ENCODE measurements around the gene EHBP1L1.

The EHBP1L1 gene

GRCh38 chr11:65621460-65621859 lies 45.6 kb downstream of the EHBP1L1 start:
- no peak overlapping the region for H3K4me3 ChIP-seq (ENCODE audit: low read depth in 1 of 2, low read length in 1 of 2)
- TF ChIP-seq CTCF (IDR thresholded peaks at IDR 0.05), result no peak
- H3K4me1 ChIP-seq (ENCODE audit: control insufficient read depth in 1 of 2, insufficient read depth in 1 of 2, low read depth in 1 of 2, low read length in 1 of 2), result peaks cover 12 to 17% of the 10 kb centered on the region in 2 experiments
- H3K27ac ChIP-seq, result no peak overlapping the region
- H3K9me3 ChIP-seq, result no peaks in the 10 kb centered on the region
- no peaks in the 10 kb centered on the region for H3K27me3 ChIP-seq
- H3K36me3 ChIP-seq, result peaks cover 94% of the 10 kb centered on the region

- Histone ChIP-seq H3K4me3 (ENCODE audit: low read depth in 1 of 2, low read length in 1 of 2) (no peak overlapping the region), H3K4me1 (ENCODE audit: control insufficient read depth in 1 of 2, insufficient read depth in 1 of 2, low read depth in 1 of 2, low read length in 1 of 2) (peaks cover 6 to 11% of the 10 kb centered on the region in 2 experiments), H3K36me3 (peaks cover 99% of the 10 kb centered on the region), H3K27me3 (no peaks in the 10 kb centered on the region), H3K27ac (no peak overlapping the region), H3K9me3 (no peaks in the 10 kb centered on the region)
- no peak for TF ChIP-seq CTCF (IDR thresholded peaks at IDR 0.05)
Measured at GRCh38 chr11:65622011-65622410, 46.2 kb downstream of the EHBP1L1 start.

DNA sequence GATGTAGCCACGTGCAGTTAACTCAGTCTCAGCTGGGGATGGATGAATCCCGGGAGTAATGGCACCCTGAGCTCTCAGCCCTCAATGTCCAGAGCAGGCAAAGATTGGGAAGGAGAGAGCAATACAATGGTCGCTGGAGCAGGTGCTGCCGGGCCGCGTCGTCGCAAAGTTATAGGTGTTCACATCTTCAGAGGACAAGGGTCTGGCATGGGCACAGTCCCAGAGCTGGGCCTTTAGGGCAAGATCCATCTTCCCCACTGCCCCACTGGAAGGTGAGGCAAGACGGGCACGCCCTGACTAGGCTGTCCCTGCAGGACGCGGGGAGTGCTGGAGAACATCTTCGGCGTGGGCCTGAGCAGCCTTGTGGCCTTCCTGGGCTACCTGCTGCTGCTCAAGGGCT lies 47.3 kb downstream of the EHBP1L1 start:
- H3K9me3 ChIP-seq, result no peaks in the 10 kb centered on the region
- H3K4me3 ChIP-seq (ENCODE audit: low read depth in 1 of 2, low read length in 1 of 2), result no peak overlapping the region
- no peak overlapping the region for H3K27ac ChIP-seq
- no peak for TF ChIP-seq CTCF (IDR thresholded peaks at IDR 0.05)
- no peaks in the 10 kb centered on the region for H3K27me3 ChIP-seq
- H3K4me1 ChIP-seq (ENCODE audit: control insufficient read depth in 1 of 2, insufficient read depth in 1 of 2, low read depth in 1 of 2, low read length in 1 of 2), result peaks cover 3 to 6% of the 10 kb centered on the region in 2 experiments
- peaks cover 99% of the 10 kb centered on the region for H3K36me3 ChIP-seq

DNA sequence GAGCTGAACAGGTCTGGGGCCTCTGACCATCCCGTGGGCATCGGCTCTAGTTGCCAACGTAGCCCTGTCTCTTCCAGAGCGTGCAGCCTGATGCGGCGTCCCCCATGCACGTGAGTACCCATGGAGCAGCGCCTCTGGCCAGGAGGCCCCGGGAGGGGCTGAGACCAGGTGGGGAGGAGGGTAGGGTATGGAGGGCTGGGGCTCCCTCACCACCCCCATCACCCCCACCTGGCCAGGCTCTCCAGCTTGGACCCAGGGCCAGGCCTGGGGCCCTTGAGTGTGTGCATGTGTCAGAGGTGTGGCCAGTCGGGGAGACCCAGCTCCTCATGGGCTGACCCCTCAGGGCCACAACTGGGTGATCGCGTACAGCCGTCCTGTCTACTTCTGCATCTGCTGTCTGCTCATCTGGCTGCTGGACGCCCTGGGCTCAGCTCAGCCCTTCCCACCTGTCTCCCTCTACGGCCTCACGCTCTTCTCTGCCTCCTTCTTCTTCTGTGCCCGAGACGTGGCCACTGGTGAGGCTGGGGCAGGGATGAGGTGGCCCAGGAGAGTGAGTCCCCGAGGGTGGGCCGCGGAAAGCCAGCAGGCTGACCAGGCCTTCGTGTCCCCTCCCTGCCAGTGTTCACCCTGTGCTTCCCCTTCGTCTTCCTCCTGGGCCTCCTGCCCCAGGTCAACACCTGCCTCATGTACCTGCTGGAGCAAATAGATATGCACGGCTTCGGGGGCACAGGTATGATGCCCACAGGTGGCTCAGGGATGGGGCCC lies 48.2 kb downstream of the EHBP1L1 start:
- Histone ChIP-seq H3K4me3 (ENCODE audit: low read depth in 1 of 2, low read length in 1 of 2) (no peak overlapping the region), H3K36me3 (peaks cover 99% of the 10 kb centered on the region), H3K4me1 (ENCODE audit: control insufficient read depth in 1 of 2, insufficient read depth in 1 of 2, low read depth in 1 of 2, low read length in 1 of 2) (peaks cover 3 to 6% of the 10 kb centered on the region in 2 experiments), H3K27ac (no peak overlapping the region), H3K9me3 (no peaks in the 10 kb centered on the region), H3K27me3 (no peaks in the 10 kb centered on the region)
- no peak for TF ChIP-seq CTCF (IDR thresholded peaks at IDR 0.05)

DNA sequence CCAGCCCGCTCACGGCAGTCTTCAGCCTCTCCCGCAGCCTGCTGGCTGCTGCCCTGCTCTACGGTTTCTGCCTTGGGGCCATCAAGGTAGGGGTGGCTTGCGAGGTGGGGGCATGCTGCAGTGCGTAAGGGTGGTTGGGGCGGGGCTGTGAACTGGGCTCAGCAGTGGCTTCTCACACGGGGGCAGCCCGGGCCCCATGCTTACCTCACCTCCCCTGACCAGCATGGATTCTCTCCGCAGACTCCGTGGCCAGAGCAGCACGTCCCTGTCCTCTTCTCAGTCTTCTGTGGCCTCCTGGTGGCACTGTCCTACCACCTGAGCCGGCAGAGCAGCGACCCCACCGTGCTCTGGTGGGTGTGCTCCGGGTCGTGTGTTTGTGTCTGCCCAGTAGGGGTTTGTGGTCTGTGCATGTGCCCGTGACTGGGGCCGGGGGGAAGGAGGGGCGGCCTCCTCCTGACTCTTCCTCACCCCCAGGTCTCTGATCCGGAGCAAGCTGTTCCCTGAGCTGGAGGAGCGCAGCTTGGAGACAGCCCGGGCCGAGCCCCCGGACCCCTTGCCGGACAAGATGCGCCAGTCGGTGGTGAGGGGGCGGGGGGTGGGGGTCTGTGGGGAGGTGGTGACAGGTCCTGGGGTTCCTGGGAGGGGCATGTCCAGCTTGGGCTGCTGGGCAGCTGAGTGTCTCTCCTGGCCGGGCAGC lies 49.2 kb downstream of the EHBP1L1 start:
- no peak overlapping the region for H3K4me3 ChIP-seq (ENCODE audit: low read depth in 1 of 2, low read length in 1 of 2)
- H3K4me1 ChIP-seq (ENCODE audit: control insufficient read depth in 1 of 2, insufficient read depth in 1 of 2, low read depth in 1 of 2, low read length in 1 of 2), result peaks cover 3 to 6% of the 10 kb centered on the region in 2 experiments
- H3K27ac ChIP-seq, result no peak overlapping the region
- no peaks in the 10 kb centered on the region for H3K27me3 ChIP-seq
- peaks cover 99% of the 10 kb centered on the region for H3K36me3 ChIP-seq
- H3K9me3 ChIP-seq, result no peaks in the 10 kb centered on the region
- TF ChIP-seq CTCF (IDR thresholded peaks at IDR 0.05), result no peak

All from neutrophil (primary cell).